Bone marrow (tissue), 2 donors: ENCODE data around the gene AFAP1.

ENCODE experiments used
- DNase-seq, 2 donors: peaks; one replicate each; lab custom pipeline; 2025; lab: John Stamatoyannopoulos, UW

The AFAP1 gene

GRCh38 chr4:7863911-7864681 lies 75.6 kb downstream of the AFAP1 start:
- DNase-seq: no peak

DNA sequence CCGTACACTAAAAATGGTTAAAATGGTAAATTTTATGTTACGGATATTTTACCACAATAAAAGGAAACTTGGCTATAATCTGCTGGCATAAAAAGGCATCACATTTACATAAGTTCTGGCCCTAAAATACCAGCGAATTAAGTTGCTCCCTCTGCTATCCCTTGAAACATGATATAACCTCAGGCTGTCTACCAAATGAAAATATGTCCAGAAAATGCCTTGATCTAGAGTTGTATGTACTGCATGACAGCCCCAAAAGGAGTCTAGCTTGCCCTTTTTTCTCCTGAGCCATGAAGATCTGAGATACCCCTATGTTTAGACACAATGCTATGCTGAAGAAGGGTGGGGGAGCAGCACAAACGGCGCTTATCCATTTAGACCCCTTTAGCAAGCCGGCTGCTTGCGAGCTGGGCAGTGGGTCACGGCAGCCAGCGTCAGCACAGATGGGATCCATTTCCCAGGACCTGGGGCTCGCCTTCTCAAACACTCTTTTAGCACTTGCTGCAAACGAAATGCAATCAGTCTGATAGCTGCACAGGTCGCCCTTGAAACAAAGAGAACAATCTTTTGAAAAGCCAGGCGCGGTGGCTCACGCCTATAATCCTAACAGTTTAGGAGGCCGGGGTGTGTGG lies 77.0 kb downstream of the AFAP1 start:
- no peak for DNase-seq

DNA sequence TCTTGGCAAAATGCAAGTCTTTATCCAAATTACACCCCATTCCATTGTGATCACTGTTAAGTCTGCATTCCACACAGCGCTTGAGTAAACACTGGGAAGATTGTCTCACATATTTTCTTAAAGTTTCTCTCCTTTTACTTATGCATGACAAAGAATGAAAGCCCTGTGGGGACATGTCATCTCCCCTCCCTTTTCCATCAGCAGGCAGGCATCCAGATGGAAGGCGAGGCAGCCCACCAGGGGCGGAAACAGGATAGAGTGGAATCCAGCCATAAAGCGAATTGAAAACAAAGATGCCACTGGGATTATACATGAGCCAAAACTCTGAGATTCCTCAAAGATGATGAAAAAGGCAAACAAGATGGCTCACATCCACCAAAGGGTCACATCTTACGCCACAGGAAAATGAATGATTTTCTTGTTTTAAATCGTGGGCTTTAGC lies 78.2 kb downstream of the AFAP1 start:
- no peak for DNase-seq

- DNase-seq: no peak
These were observed 79.0 kb downstream of the AFAP1 start for GRCh38 chr4:7860600-7861163.

DNA sequence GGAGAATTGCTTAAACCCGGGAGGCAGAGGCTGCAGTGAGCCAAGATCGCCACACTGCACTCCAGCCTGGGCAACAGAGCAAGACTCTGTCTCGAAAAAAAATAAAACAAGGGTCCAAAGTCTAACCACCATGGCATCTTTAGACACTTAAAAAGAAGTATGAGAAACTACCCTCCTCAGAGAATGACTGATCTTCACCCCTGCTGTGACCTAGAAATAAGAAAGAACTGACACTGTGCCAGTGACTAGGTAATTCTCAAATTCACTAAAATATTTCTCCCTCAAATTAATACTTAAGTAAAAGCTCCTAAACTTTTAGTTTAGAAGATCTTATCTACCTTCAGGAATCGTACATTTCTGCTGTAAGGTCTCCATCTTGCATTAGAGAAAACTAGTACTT lies 80.3 kb downstream of the AFAP1 start:
- no peak for DNase-seq

- no peak for DNase-seq
These were observed 81.2 kb downstream of the AFAP1 start for GRCh38 chr4:7858498-7858897.

DNA sequence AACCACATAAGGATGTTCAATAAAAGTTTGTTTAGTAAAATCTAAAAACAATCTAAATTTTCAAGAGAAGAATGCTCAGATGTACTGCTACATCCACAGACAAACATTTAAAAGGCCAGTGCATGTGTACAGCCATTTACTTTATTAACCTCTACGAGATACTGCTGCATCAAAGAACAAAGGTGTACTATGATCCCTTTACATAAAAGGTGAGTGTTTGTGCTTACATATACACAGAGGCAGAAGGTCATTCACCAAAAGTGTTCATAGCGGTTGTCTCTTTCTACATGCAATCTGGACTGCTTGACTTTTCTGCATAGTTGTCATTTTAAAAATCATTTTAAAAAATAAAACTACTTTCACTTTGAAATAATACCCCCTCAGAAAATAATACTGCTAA lies 81.7 kb downstream of the AFAP1 start:
- DNase-seq: no peak

- DNase-seq: no peak
These were observed 82.4 kb downstream of the AFAP1 start for GRCh38 chr4:7857238-7857701.

- DNase-seq: no peak
These were observed 83.9 kb downstream of the AFAP1 start for GRCh38 chr4:7855731-7856130.

DNA sequence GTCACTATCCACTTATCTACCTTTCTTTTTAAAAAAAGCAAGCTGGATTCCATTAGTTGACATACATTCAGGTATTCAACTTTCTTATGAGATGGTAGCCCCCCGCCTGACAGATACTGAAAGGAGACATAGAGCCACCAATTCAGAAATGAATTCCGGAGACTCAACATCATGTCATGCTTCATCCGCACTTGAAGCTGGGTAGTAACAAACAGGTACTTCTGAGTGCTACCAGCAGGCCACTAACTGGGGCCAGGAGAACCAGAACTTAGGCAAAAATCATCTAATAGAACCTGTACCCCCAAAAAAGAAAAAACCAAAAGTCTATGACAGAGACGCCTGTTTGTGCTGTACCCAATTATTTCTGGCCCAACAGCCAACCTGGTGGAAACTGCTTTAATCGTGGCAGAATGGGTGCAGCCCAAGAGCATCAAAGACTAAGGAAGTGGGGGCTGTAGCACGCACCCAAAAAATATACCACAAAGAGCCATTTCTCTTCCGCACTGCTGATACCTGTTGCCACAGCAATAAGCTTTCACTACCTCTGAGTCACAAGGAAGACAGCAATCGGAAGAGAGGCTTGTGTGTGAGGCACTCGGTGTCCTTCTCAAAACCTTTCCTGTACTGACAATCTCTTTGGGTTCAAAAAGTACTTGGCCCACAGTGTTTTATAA lies 84.8 kb downstream of the AFAP1 start:
- DNase-seq: no peak

DNA sequence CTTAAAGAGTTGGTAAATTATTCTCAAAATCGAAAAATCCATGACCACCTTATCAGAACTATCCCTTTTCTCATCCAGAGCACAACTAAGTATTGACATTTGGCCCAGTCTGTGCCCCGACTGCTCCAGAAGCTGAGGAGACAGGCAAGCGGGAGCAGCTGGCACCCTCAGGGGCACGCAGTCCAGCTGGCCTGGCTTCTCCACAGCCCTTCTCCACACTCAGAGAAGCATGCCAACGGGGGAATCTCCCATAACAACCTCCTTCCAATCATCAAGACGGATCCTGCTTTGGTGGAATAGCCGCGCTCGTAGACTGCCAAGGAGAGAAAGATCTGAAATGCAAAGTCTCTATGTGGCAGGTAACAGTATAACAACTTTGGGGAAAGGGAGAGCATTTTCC lies 85.4 kb downstream of the AFAP1 start:
- DNase-seq: no peak

DNA sequence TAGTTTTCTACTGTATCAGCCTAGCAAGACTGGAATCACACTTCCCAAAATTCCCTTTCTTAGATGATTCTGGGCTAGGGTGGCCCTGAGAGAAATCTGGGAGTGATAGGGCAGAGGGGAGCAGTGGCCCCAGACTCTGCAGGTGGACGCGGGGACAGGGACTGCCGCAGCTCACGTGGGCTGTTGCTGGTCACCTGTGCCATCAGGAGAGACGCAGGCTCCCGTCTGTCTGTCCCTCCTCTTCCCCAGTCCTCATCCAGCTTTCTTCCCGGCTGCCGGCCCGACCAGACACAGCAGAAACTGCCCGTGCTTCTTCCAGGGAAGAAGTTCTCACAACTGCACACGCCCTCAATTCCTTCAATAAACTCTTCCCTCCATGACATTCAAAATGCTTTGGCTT lies 86.4 kb downstream of the AFAP1 start:
- DNase-seq: no peak

GRCh38 chr4:7852568-7853185 lies 87.0 kb downstream of the AFAP1 start:
- no peak for DNase-seq

DNA sequence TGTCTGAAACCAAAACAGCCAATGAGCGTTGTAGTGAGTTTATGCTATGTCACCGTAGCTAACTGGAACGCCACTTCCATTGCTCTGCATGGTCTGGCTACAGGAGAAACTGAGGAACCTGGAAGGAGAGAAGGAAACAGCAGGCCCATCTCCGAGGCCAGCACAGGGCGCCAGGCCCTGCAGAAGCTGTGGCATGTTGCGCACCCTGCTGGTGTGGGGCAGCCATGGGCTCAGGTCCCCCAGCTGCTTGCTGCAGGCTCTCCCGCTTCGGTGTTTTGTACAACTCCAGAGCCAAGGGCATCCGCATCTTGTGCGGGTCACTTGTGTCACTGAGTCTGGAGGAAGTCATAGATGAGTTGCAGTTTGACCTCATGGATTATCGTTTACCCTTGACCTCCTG lies 89.2 kb downstream of the AFAP1 start:
- no peak for DNase-seq

DNA sequence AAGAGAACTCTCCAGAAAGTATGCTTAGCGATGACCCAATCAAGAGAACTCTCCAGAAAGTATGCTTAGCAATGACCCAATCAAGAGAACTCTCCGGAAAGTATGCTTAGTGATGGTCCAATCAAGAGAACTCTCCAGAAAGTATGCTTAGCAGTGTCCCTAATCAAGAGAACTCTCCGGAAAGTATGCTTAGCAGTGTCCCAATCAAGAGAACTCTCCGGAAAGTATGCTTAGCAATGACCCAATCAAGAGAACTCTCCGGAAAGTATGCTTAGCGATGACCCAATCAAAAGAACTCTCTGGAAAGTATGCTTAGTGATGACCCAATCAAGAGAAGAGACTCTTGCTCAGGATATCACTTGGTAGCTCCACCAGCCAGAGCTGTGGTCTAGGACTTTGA lies 92.5 kb downstream of the AFAP1 start:
- no peak for DNase-seq

- no peak for DNase-seq
These were observed 94.0 kb downstream of the AFAP1 start for GRCh38 chr4:7845493-7846128.

GRCh38 chr4:7844594-7844991 lies 95.1 kb downstream of the AFAP1 start:
- no peak for DNase-seq

- DNase-seq: peak in 1 of 2 donors; percentile 22
These were observed 95.6 kb downstream of the AFAP1 start for GRCh38 chr4:7843831-7844593.

DNA sequence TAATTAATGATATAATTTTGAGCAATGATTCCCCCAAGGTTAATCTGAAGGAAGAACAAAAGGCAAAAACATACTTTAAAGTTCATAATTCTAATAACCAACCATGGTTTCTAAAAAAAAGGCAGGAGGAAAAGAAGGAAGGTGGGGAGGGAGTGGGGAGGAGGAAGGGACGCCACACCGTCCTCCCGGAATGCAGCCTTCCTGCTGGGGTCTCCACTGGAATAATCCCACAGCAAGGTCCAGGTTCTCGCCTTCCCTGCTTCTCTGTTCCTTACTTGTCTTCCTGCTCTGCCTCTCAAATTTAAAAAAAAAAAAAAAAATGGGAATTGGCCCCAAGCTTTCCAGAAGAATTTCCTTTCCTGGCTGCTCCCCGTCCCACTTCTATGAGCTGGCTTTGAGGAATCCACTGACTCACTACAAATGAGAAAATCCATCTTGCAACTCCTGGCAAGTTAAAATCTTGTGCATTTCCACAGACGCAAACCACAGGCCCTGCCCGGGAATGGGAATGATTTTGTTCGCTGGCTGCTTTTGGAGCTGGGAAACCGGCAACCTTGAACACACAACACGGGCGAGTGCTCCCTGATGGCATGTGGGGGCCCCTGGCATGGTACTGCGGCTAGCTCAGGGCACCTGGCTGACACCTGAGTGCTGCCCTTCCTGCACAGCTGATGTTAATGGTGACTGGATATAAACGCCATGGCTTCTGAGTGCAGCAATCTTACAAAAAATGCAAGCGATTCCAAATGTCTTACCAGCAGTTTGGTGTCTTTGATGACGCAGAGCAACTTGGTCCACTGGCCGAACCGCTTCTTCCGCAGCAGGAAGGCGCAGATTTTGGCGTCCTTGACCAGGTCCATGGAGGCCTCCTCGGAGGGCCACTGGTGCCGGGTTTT lies 97.0 kb downstream of the AFAP1 start:
- DNase-seq: no peak

DNA sequence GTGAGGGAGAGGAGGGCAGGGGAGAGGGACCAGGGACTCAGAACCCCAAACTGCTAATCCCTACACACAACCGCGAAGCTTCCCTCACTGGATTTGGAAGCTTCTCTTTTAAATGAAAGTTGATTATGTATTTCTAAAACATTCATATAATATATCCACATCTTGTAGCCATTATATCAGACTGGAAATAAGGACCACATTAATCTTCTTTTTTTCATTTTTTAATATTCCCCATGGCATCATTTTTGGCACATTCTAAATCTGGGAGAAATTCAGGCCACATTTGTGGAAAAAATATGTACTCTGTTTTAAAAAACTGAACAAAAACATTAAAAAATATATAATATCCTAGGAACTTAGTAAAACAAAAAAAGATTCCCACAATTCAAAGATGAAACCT lies 97.8 kb downstream of the AFAP1 start:
- DNase-seq: no peak
